WTC11 (cell line): ENCODE data around the gene RAPH1. TPM values are rescaled to one million over a fixed set of nuclear protein-coding genes. Genes with fewer than 3 reads are reported as not detected.
A peak's percentile ranks its signal among the peaks of the same experiment; 100 is the strongest.

ENCODE experiments used
- ATAC-seq: fragments of 200-7000 bp; cut with Tn5 transposase; 2 replicates; pipeline ENCODE4 v1.10.0; 2021; ENCODE audit warnings: mild to moderate bottlenecking, moderate library complexity
- CTCF ChIA-PET: fragments of 300-600 bp; sonication (Branson Sonifier 250); formaldehyde crosslinking; loops from one replicate; lab custom pipeline; 2021; ENCODE audit warnings: antibody characterized with exemption; lab: Charles Lee
- POLR2A ChIA-PET: fragments of 350-600 bp; sonication (Branson Sonifier 250); formaldehyde crosslinking; loops from one replicate; lab custom pipeline; 2021; ENCODE audit warnings: antibody characterized with exemption; lab: Charles Lee
- DNase-seq: peaks from one replicate; pipeline ENCODE4 v3.0.0; 2021; ENCODE audit warnings: low spot score
- H3K27ac Mint-ChIP-seq: 2 replicates; pipeline ENCODE4 v1.8.0; 2021; ENCODE audit warnings: mixed read lengths
- H3K27me3 Mint-ChIP-seq: 2 replicates; pipeline ENCODE4 v1.8.0; 2021; ENCODE audit warnings: low read depth, mild to moderate bottlenecking, moderate library complexity, mixed read lengths
- H3K36me3 Mint-ChIP-seq: 2 replicates; pipeline ENCODE4 v1.8.0; 2021; ENCODE audit warnings: mixed read lengths
- H3K4me1 Mint-ChIP-seq: 2 replicates; pipeline ENCODE4 v1.8.0; 2022; ENCODE audit warnings: mixed read lengths
- H3K4me3 Mint-ChIP-seq: 2 replicates; pipeline ENCODE4 v1.8.0; 2021; ENCODE audit warnings: mild to moderate bottlenecking, moderate library complexity, mixed read lengths
- H3K9me3 Mint-ChIP-seq: 2 replicates; pipeline ENCODE4 v1.8.0; 2021; ENCODE audit warnings: mixed read lengths
- CREM ChIP-seq: sonication (generic); formaldehyde crosslinking; IDR thresholded peaks from 2 replicates; pipeline ENCODE4 v1.8.1; 2022; ENCODE audit warnings: mild to moderate bottlenecking, missing genetic modification reagents, moderate library complexity
- FOXK1 ChIP-seq: sonication (generic); formaldehyde crosslinking; IDR thresholded peaks from 2 replicates; pipeline ENCODE4 v1.8.0; 2022; ENCODE audit warnings: mild to moderate bottlenecking, moderate library complexity, missing genetic modification reagents
- GRHL2 ChIP-seq: fragments of 250-450 bp; sonication (Bioruptor Pico); IDR thresholded peaks from 2 replicates; pipeline ENCODE4 v1.8.0; 2022; ENCODE audit warnings: mild to moderate bottlenecking, moderate library complexity; ENCODE audit not compliant: insufficient replicate concordance, severe bottlenecking
- MXD4 ChIP-seq: fragments of 250-450 bp; sonication (Bioruptor Pico); IDR thresholded peaks from 2 replicates; pipeline ENCODE4 v1.8.0; 2021; ENCODE audit warnings: mild to moderate bottlenecking, moderate library complexity, borderline replicate concordance
- NR3C1 ChIP-seq: sonication (generic); formaldehyde crosslinking; conservative IDR thresholded peaks from 2 replicates; pipeline ENCODE4 v1.8.1; 2023; ENCODE audit warnings: low read depth, mild to moderate bottlenecking, missing genetic modification reagents
- USF2 ChIP-seq: sonication (generic); formaldehyde crosslinking; IDR thresholded peaks from 2 replicates; pipeline ENCODE4 v1.8.1; 2023; ENCODE audit warnings: mild to moderate bottlenecking, missing genetic modification reagents, moderate library complexity
- ZNF121 ChIP-seq: sonication (generic); formaldehyde crosslinking; IDR thresholded peaks from 2 replicates; pipeline ENCODE4 v1.8.0; 2023; ENCODE audit warnings: missing genetic modification reagents
- ZNF263 ChIP-seq: sonication (generic); formaldehyde crosslinking; IDR thresholded peaks from 2 replicates; pipeline ENCODE4 v1.8.1; 2022; ENCODE audit warnings: low read depth, mild to moderate bottlenecking, moderate library complexity, missing genetic modification reagents
- ZNF416 ChIP-seq: fragments of 250-450 bp; sonication (Bioruptor Pico); IDR thresholded peaks from 2 replicates; pipeline ENCODE4 v1.9.0; 2021; ENCODE audit warnings: mild to moderate bottlenecking, inconsistent platforms
- ZNF532 ChIP-seq: fragments of 250-450 bp; sonication (Bioruptor Pico); IDR thresholded peaks from 2 replicates; pipeline ENCODE4 v1.9.0; 2021; ENCODE audit warnings: mild to moderate bottlenecking, borderline replicate concordance
- total RNA-seq: library from RNA; stranded (reverse); gene quantifications from 3 replicates; pipeline ENCODE4 v1.2.3, GENCODE V29; 2021
- TF ChIP-seq, protein P1 (sequence below): sonication (generic); formaldehyde crosslinking; IDR thresholded peaks from 2 replicates; pipeline ENCODE4 v1.8.1; 2022; ENCODE audit warnings: low read depth, missing genetic modification reagents, borderline replicate concordance
- TF ChIP-seq, protein P2 (sequence below): sonication (generic); formaldehyde crosslinking; IDR thresholded peaks from 2 replicates; pipeline ENCODE4 v1.8.0; 2023; ENCODE audit warnings: missing genetic modification reagents
- TF ChIP-seq, protein P3 (sequence below): sonication (generic); formaldehyde crosslinking; IDR thresholded peaks from 2 replicates; pipeline ENCODE4 v1.8.1; 2023; ENCODE audit warnings: mild to moderate bottlenecking, missing genetic modification reagents

RAPH1 gene
- total RNA-seq, 1 experiment from 2014 or later: 24.6 TPM

DNA sequence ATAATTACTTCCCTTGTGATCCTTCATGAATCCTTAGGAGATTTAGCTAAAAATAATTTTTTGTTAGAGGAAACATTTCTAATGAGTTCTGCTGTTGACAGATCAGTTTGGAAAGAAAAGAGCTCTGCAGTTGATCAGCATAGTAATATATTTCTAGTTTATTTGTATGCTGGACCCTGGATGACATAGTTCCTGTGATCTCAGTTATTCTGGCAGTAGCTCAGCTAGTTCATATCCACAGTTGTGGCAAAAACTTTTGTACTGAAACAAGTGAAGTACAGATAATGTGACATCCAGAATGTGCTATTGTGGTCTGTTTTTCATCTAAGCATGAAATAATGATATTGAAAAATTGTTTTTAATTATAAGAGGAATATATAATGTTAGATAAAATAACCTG, 173.2 kb downstream of the RAPH1 start (continued):
- TF ChIP-seq FOXK1 (CRISPR knock-in tag) (no peak), MXD4 (no peak)

DNA sequence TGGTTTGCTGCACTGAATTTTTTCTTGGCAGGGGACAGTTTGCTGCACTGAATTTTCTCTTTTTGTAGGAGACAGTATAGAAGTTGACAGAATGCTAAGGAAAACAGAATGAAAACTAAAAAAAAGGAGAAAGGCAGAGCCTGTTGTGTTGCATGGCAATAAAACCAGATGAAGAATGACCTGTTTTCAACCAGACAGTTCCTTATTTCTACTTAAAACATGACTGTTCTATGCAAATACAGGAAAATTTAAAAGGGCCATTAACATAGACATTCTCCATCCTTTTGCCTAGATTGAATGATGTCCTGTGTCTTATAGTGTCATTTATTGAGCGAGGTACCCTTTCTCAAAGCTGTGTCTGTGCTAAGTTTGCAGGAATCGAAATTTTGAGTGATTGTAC, 173.6 kb downstream of the RAPH1 start:
- peaks cover 14% of the 10 kb centered on the region for H3K4me1 Mint-ChIP-seq
- no peak for TF ChIP-seq NR3C1 (CRISPR knock-in tag)
- TF ChIP-seq GRHL2 (CRISPR knock-in tag): no peak
- TF ChIP-seq, protein P1, sequence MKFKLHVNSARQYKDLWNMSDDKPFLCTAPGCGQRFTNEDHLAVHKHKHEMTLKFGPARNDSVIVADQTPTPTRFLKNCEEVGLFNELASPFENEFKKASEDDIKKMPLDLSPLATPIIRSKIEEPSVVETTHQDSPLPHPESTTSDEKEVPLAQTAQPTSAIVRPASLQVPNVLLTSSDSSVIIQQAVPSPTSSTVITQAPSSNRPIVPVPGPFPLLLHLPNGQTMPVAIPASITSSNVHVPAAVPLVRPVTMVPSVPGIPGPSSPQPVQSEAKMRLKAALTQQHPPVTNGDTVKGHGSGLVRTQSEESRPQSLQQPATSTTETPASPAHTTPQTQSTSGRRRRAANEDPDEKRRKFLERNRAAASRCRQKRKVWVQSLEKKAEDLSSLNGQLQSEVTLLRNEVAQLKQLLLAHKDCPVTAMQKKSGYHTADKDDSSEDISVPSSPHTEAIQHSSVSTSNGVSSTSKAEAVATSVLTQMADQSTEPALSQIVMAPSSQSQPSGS: no peak
- TF ChIP-seq USF2: no peak
- TF ChIP-seq CREM: no peak
- TF ChIP-seq, protein P2, sequence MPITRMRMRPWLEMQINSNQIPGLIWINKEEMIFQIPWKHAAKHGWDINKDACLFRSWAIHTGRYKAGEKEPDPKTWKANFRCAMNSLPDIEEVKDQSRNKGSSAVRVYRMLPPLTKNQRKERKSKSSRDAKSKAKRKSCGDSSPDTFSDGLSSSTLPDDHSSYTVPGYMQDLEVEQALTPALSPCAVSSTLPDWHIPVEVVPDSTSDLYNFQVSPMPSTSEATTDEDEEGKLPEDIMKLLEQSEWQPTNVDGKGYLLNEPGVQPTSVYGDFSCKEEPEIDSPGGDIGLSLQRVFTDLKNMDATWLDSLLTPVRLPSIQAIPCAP (CRISPR knock-in tag): no peak
- TF ChIP-seq, protein P3, sequence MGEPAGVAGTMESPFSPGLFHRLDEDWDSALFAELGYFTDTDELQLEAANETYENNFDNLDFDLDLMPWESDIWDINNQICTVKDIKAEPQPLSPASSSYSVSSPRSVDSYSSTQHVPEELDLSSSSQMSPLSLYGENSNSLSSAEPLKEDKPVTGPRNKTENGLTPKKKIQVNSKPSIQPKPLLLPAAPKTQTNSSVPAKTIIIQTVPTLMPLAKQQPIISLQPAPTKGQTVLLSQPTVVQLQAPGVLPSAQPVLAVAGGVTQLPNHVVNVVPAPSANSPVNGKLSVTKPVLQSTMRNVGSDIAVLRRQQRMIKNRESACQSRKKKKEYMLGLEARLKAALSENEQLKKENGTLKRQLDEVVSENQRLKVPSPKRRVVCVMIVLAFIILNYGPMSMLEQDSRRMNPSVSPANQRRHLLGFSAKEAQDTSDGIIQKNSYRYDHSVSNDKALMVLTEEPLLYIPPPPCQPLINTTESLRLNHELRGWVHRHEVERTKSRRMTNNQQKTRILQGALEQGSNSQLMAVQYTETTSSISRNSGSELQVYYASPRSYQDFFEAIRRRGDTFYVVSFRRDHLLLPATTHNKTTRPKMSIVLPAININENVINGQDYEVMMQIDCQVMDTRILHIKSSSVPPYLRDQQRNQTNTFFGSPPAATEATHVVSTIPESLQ (CRISPR knock-in tag): no peak
- TF ChIP-seq ZNF532: no peak
- CTCF ChIA-PET: no interaction called here

GRCh38 chr2:203360833-203361430, 174.2 kb downstream of the RAPH1 start:
- peaks cover 10% of the 10 kb centered on the region for H3K9me3 Mint-ChIP-seq
- ATAC-seq: no peak
- H3K27me3 Mint-ChIP-seq: no peaks in the 10 kb centered on the region
- POLR2A ChIA-PET: no interaction called here
- H3K27ac Mint-ChIP-seq: peak overlapping the region; percentile 50
- TF ChIP-seq ZNF263 (CRISPR knock-in tag) (no peak), ZNF121 (peak; percentile 84; the same call in 1 of the 2 replicates), ZNF416 (CRISPR knock-in tag) (no peak)
- no peak overlapping the region for H3K4me3 Mint-ChIP-seq
- CTCF ChIA-PET: no interaction called here
- H3K36me3 Mint-ChIP-seq: peaks cover 14% of the 10 kb centered on the region
- DNase-seq: no peak
- H3K4me1 Mint-ChIP-seq: peaks cover 14% of the 10 kb centered on the region

More for the DNA sequence above, 173.6 kb downstream of the RAPH1 start:
- Mint-ChIP-seq H3K27ac (peak overlapping the region; percentile 55), H3K27me3 (no peaks in the 10 kb centered on the region), H3K9me3 (peaks cover 10% of the 10 kb centered on the region), H3K36me3 (peaks cover 15% of the 10 kb centered on the region), H3K4me3 (no peak overlapping the region)
- POLR2A ChIA-PET: no interaction called here
- no peak for ATAC-seq
- DNase-seq: no peak
